GM21390 (cell line): Measurements from ENCODE around the gene PLEKHA1.

Experiments
- ATAC-seq: cut with Tn5 transposase; IDR thresholded peaks from one replicate; pipeline ENCODE4 v1.9.1; 2021; ENCODE audit not compliant: unreplicated experiment

The PLEKHA1 gene

DNA sequence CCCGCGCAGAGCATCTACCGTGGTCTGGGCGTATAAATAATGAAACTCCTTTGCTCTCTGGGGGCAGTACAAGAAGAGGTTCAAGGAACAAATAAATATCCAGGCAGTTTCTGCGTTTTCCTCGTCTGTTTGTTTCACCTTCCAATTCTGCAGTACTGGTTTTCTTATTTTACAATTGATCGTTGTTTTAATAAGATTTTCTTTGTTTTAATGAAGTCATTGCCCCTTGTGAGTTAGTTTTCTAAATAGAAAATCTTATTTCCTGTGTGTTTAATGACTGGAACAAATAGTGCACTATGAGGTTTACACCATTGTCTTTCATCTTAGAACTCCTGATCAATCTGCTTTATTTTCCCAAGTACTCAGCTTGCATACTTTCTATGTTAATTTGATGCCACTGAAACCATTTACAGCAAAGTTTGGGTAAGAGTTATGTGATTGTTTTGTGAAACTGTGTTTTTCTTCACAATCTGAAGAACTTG is 1.2 kb downstream of the PLEKHA1 start:
- no peak for ATAC-seq

DNA sequence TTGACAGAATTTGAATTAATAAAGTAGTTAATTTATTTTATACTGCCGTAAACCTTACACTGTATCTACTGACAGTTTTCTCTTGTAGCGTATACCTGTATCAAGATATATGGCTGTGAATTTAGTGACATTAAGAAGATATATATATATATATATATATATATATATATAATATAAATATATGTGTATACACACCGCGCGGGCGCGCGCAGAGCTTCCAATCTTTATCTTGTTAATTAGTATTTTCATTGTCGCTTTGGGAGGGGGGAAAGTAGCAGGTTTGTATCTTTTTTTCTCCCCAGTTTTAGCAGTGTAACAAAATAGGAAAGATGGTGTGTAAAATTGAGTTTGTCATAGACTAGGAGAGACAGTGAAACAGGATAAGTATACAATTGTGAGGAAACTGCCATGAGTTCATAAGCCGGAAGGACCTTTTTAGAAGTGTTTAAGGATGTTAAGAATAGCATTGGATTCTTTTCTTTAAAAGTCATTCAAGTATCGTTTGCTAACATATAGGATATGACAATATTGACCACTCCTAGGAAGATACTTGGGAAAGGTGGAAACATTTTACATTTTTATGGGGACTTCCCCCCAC is 2.0 kb downstream of the PLEKHA1 start:
- no peak for ATAC-seq

DNA sequence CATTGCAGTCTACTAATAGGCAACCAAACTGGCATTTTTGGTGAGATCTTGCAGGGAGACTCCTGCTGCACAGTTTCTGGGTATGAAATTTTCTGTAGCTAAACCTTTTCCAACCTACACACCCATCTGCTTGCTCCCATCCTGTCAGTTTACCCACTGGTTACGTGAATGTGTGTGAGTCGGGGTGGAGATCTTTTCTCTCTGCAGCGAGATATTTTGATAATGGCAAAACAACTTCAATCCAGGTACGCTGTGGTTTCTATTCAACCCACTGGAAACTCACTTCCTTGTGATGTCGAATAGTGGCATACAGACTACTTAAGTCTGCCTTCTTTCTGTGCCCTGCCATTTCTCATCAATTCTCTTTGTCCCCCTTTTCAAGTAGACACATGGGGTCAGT is 4.5 kb downstream of the PLEKHA1 start:
- no peak for ATAC-seq

GRCh38 chr10:122379537-122379936 is 5.0 kb downstream of the PLEKHA1 start:
- ATAC-seq = no peak

DNA sequence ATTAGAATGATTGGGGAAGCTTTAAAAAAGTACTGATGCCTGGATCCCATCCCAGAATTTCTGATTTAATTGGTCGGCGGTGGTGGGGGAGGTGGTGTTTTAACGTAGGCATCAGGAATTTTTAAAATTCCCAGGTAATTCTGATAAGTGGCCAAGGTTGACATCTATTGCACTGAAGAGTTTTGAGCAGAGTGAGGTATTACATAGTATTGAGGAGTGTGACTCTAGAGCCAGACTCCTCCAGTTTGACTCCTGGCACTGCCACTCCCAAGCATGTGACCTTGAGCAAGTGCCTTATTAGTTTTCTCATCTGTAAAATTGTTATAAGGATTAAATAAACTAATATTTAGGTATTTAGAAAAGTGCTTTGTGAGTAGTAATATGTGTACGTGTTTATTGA is 6.2 kb downstream of the PLEKHA1 start:
- ATAC-seq = no peak

- ATAC-seq = no peak
Measured at GRCh38 chr10:122381680-122382079, 7.2 kb downstream of the PLEKHA1 start.

GRCh38 chr10:122386514-122386913 is 12.0 kb downstream of the PLEKHA1 start:
- no peak for ATAC-seq

DNA sequence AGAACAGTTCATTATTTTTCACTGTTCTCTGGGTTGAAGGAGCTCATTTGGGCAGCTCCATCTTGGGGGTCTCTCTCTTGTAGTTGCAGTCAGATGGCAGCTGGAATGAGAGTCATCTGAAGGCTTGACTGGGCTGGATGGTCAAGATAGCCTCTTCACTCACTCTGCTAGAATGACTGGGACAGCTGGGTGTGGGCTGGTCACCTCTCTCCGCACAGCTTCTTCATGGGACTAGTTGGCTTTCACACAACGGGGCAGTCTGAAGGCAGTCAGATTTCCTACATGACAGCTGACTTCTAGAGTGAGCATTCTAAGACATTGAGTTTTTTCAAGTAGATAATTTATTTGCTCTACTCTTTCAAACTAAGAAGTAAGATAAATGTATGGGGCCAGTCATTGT is 13.1 kb downstream of the PLEKHA1 start:
- ATAC-seq = no peak

DNA sequence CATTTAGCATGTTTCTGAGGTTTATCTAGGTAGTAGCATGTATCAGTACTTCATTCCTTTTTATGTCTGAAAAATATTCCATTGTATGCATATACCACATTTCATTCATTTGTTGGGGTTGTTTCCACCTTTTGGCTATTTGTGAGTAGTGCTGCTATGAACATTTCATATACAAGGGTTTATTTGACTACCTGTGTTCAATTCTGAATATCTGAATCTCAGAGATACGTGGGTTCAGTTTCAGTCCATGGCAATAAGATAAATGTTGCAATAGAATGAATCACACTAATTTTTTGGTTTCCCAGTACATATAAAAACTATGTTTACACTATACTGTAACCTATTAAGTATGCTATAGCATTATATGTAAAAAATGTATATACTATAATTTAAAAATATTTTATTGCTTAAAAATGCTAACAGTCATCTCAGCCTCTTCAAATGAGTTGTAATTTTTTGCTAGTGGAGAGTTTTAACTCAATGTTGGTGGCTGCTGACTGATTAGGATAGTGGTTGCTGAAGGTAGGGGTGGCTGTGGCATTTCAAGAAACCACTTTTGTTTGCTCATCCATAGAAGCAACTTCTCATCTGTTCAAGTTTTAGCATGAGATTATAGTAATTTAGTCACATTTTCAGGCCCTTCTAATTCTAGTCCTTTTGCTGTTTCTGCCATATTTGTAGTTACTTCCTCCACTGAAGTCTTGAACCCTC is 13.9 kb downstream of the PLEKHA1 start:
- ATAC-seq = no peak

DNA sequence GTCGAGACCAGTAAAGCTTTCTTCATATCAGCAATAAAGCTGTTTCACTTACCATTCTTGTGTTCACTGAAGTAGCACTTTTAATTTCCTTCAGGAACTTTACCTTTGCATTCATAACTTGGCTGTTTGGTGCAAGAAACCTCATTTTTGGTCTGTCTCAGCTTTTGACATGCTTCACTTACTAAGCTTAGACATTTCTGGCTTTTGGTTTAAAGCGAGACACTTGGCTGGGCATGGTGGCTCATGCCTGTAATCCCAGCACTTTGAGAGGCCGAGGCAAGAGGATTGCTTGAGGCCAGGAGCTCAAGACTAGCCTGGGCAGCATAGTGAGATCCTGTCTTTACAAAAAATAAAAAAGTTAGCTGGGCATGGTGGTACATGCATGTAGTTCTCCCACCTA is 15.8 kb downstream of the PLEKHA1 start:
- no peak for ATAC-seq

GRCh38 chr10:122390679-122391078 is 16.2 kb downstream of the PLEKHA1 start:
- no peak for ATAC-seq

- ATAC-seq = no peak
Measured at GRCh38 chr10:122391875-122392274, 17.4 kb downstream of the PLEKHA1 start.

GRCh38 chr10:122392835-122393234 is 18.3 kb downstream of the PLEKHA1 start:
- ATAC-seq = no peak

GRCh38 chr10:122393288-122393687 is 18.8 kb downstream of the PLEKHA1 start:
- no peak for ATAC-seq

DNA sequence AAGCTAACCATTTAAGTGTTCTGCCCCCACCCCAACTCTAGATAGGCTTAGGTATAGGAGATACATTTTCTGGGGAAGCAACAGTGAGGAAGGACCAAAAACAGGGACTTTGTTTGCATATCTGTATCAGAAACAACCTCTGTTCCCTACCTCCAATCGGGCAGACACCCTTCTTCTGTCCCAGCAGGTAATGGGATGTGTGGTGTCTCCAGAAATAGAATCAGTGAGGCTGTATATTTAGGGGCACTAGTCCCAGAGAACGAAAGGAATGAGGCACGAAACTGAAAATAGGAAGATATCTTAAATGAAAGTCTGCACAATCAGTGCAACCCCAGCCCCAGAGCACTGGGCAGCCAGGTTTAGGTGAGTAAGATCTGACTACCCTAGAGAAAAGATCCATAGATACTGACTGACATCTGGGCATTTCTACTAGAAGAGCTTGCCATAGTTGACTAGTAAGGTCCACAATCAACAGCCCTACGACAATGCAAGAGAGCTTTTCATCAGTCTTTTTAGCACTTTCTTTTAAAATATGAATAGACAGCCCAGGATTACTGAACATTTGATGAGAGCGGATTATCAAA is 28.1 kb downstream of the PLEKHA1 start:
- no peak for ATAC-seq

GRCh38 chr10:122404576-122404975 is 30.1 kb downstream of the PLEKHA1 start:
- no peak for ATAC-seq

- no peak for ATAC-seq
Measured at GRCh38 chr10:122407375-122408125, 33.0 kb downstream of the PLEKHA1 start.

DNA sequence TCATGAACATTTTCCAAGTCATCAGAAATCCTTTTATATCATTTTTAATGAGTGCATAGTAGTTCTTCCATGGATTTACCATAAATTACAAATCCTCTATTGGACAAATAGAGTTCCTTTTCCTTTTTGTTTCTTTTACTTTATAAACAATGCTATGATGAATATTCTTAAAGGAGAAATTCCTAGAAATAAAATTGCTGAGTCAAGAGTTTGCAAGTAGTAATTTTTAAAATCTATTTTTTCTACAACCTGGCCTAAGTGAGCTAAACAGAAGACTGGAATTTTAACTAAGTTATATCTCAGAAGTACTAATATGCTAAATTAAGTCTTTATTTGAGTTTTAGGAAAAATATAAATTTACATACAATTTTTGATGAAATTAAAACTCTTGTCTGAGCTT is 38.8 kb downstream of the PLEKHA1 start:
- ATAC-seq = no peak

DNA sequence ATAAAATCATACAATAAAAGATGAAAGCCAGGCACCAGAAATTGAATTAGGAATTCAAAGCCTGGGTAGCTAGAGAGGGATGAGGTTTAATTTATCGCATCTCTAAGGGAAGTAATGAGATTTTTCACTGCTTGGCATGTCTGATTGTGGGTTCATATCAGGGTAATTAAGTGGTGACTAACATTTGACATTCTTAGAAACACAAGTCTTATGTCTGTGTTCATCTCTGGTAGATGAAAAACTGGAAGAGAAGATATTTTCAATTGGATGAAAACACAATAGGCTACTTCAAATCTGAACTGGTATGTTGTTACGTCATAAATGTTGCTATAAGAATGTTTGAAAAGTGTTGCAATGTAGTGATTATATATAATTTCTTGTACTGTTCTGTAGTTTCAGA is 43.2 kb downstream of the PLEKHA1 start:
- ATAC-seq = no peak

GRCh38 chr10:122419016-122419415 is 44.5 kb downstream of the PLEKHA1 start:
- ATAC-seq = no peak

DNA sequence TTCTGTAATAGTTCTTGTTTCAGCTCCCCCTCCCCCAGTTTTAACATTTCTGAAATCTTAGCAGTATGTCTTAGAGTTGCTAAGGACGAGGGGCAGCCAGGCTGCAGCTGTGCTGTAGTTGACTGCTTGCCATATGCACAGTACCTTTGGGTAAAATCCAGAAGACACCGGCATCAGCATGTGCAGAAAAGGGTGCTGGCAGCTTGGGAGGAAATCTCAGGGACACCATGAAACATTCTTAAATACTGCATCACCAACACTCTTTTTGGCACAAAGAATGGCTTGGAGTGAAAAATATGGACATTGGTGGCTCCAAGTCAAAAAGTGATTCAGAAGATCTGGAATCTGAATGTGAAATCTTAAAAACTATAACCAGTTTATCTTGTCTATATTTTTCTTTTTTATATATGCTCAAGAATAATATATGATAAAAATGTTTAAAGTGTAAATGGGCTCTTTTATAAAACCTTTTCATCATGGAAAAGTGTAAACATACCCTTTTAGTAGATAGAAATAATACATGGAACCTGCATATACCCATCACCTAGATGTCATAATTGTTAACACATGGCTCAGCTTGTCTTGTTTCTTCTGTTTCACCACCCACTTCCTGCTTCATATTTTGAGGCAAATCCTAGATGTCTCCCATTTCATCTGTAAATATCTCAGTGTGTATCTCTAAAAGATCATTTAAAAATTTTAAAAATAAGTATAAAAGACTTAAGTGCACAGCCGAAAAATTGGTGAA is 45.5 kb downstream of the PLEKHA1 start:
- no peak for ATAC-seq
